Upper lobe of left lung (tissue), 6 donors: ENCODE measurements around the gene OR5C1. TPM values are rescaled to one million over a fixed set of nuclear protein-coding genes. Genes with fewer than 3 reads are reported as not detected.
A peak's percentile ranks its signal among the peaks of the same experiment; 100 is the strongest.

Experiments used
- ATAC-seq, 2 donors: fragments of 200-7000 bp; cut with Tn5 transposase; one replicate each; pipeline ENCODE4 v1.9.1; 2022; ENCODE audit warnings: mild to moderate bottlenecking in 2 of 2, moderate library complexity in 2 of 2; ENCODE audit not compliant: low FRiP score in 2 of 2
- DNase-seq, 2 donors: peaks; one replicate each; pipeline ENCODE4 v3.0.0-alpha.2; 2019 to 2020
- H3K27ac ChIP-seq, 4 donors: fragments of 200-600 bp; sonication (generic); one replicate each; pipeline ENCODE4 v1.5.1; 2016 to 2019
- H3K27me3 ChIP-seq, 4 donors: fragments of 200-600 bp; sonication (generic); one replicate each; pipeline ENCODE4 v1.5.1; 2017 to 2019
- H3K36me3 ChIP-seq, 4 donors: fragments of 200-600 bp; sonication (generic); one replicate each; pipeline ENCODE4 v1.5.1; 2016 to 2019
- H3K4me1 ChIP-seq, 4 donors: fragments of 200-600 bp; sonication (generic); one replicate each; pipeline ENCODE4 v1.5.1; 2018 to 2019
- H3K4me3 ChIP-seq, 4 donors: fragments of 200-600 bp; sonication (generic); one replicate each; pipeline ENCODE4 v1.5.1; 2017 to 2019; ENCODE audit warnings: mild to moderate bottlenecking in 2 of 4, moderate library complexity in 1 of 4
- H3K9me3 ChIP-seq, 4 donors: fragments of 200-600 bp; sonication (generic); one replicate each; pipeline ENCODE4 v1.5.1; 2018 to 2019
- EP300 ChIP-seq, 4 donors: sonication (generic); formaldehyde crosslinking; IDR thresholded peaks; one replicate each; pipeline ENCODE4 v1.5.1; 2017; ENCODE audit warnings: antibody characterized with exemption in 4 of 4, control low read depth in 2 of 4
- POLR2A ChIP-seq, 4 donors: fragments of 450-650 bp; IDR thresholded peaks; one replicate each; pipeline ENCODE4 v1.5.1; 2016 to 2017; ENCODE audit warnings: antibody characterized with exemption in 4 of 4, mild to moderate bottlenecking in 2 of 4
- POLR2AphosphoS5 ChIP-seq, 2 donors: sonication (generic); formaldehyde crosslinking; IDR thresholded peaks; one replicate each; pipeline ENCODE4 v1.5.1; 2017; ENCODE audit warnings: antibody characterized with exemption in 2 of 2
- whole genome bisulfite sequencing, 2 donors: methylation state at CpG; one replicate each; pipeline ENCODE4 v1.1.5; 2017 to 2018; 5-methylcytosine and 5-hydroxymethylcytosine counted together
- total RNA-seq, 6 donors: library from RNA; depleted of rRNA in 4 of 6; stranded (reverse); fragments of >200 nt in 4 of 6; gene quantifications; one replicate each; pipeline versions ENCODE4 v1.1.0 to v1.2.1, GENCODE V29; 2016 to 2021
- TF ChIP-seq, protein P1 (sequence below), 6 experiments: fragments of 450-650 bp in 4 of 6; fragments of 200-600 bp in 2 of 6; sonication (generic) in 2 of 6; IDR thresholded peaks; one replicate each; pipeline ENCODE4 v1.5.1; 2016 to 2019; ENCODE audit warnings: antibody characterized with exemption in 6 of 6
- donor health status: DM: no; HTN: no; CAD: no; lungs with moderate emphysema.
- donor health status: DM: no; HTN: yes; CAD: no; lungs with severe emphysema.

Gene OR5C1
- total RNA-seq, 6 donors from 2014 or later, result not detected

GRCh38 chr9:122786338-122786737 is 2.4 kb upstream of the OR5C1 start:
- Histone ChIP-seq H3K27me3 (no peaks in the 10 kb centered on the region), H3K4me3 (no peak overlapping the region), H3K36me3 (no peaks in the 10 kb centered on the region), H3K4me1 (no peaks in the 10 kb centered on the region), H3K9me3 (no peaks in the 10 kb centered on the region), H3K27ac (no peak overlapping the region)
- DNase-seq (no peak), ATAC-seq (no peak)
- WGBS, 2 donors, result 80 to 96% methylated on average over 2 to 4 of the region's 4 CpGs
- no peak for TF ChIP-seq POLR2A (IDR thresholded peaks at IDR 0.05)
- TF ChIP-seq, protein P1, sequence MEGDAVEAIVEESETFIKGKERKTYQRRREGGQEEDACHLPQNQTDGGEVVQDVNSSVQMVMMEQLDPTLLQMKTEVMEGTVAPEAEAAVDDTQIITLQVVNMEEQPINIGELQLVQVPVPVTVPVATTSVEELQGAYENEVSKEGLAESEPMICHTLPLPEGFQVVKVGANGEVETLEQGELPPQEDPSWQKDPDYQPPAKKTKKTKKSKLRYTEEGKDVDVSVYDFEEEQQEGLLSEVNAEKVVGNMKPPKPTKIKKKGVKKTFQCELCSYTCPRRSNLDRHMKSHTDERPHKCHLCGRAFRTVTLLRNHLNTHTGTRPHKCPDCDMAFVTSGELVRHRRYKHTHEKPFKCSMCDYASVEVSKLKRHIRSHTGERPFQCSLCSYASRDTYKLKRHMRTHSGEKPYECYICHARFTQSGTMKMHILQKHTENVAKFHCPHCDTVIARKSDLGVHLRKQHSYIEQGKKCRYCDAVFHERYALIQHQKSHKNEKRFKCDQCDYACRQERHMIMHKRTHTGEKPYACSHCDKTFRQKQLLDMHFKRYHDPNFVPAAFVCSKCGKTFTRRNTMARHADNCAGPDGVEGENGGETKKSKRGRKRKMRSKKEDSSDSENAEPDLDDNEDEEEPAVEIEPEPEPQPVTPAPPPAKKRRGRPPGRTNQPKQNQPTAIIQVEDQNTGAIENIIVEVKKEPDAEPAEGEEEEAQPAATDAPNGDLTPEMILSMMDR (IDR thresholded peaks at IDR 0.05), result no peak

DNA sequence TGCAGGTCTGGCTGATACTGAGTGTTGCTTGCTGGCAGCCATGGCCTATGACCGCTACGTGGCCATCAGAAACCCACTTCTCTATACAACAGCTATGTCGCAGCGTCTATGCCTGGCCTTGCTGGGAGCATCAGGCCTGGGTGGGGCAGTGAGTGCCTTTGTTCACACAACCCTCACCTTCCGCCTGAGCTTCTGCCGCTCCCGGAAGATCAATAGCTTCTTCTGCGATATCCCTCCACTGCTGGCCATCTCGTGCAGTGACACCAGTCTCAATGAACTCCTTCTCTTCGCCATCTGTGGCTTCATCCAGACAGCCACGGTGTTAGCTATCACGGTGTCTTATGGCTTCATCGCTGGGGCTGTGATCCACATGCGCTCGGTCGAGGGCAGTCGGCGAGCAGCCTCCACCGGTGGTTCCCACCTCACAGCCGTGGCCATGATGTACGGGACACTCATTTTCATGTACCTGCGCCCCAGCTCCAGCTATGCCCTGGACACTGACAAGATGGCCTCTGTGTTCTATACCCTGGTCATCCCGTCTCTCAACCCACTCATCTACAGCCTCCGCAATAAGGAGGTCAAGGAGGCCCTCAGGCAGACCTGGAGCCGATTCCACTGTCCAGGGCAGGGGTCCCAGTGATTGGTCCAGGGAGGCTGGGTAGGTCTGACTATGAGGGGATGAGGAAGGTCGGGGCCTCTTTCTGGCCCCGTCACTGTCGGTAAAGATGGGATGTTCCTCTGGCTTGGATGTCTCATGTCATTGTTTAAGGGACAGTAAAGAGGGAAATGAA is 718 bp downstream of the OR5C1 start:
- WGBS, 2 donors, result 95 to 96% methylated on average over 28 of the region's 28 CpGs
- Histone ChIP-seq H3K36me3 (no peaks in the 10 kb centered on the region), H3K4me1 (no peaks in the 10 kb centered on the region), H3K9me3 (no peaks in the 10 kb centered on the region), H3K27me3 (no peaks in the 10 kb centered on the region), H3K27ac (no peak overlapping the region), H3K4me3 (no peak overlapping the region)
- no peak for TF ChIP-seq POLR2AphosphoS5 (IDR thresholded peaks at IDR 0.05)
- TF ChIP-seq, protein P1 (IDR thresholded peaks at IDR 0.05), result no peak
- no peak for TF ChIP-seq EP300 (IDR thresholded peaks at IDR 0.05)
- no peak for TF ChIP-seq POLR2A (IDR thresholded peaks at IDR 0.05)
- no peak for ATAC-seq
- peak in 1 of 2 donors; percentile 71 for DNase-seq

DNA sequence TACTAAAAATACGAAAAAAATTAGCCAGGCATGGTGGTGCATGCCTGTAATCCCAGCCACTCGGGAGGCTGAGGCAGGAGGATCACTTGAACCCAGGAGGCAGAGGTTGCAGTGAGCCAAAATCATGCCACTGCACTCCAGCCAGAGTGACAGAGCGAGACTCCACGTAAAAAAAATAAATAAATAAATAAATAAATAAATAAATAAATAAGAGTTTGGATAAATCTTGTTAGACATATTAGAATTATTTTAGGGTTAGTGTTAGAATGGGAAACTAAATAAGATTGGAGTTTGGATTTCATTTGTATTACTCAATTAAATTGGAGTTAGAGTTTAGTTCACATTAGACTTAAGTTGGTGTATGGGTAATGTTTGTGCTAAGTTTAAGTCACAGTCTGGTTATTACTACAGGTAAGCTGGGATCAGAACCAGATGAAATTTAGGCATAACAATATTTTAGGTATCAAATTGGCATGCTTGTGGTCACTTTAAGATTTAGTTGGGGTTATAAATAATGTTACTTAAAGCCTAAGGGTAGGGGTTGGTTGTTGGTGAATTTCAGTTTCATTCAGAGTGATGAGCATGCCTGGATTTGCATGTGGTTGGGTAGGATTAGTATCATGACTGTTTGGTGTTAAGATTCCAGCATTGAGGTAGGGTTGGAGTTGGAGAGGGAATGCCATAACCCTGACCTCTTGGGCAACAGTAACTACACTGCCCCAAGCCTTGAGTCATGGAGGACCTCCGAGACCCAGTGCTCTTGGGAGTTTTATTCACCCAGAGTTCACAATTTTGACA is 3.3 kb downstream of the OR5C1 start:
- 86 to 94% methylated on average over 5 of the region's 5 CpGs for WGBS, 2 donors
- ATAC-seq (no peak), DNase-seq (no peak)
- H3K9me3 ChIP-seq, result no peaks in the 10 kb centered on the region
- no peaks in the 10 kb centered on the region for H3K36me3 ChIP-seq
- no peak for TF ChIP-seq POLR2AphosphoS5 (IDR thresholded peaks at IDR 0.05)
- TF ChIP-seq, protein P1 (IDR thresholded peaks at IDR 0.05), result no peak
- no peak for TF ChIP-seq EP300 (IDR thresholded peaks at IDR 0.05)
- no peak for TF ChIP-seq POLR2A (IDR thresholded peaks at IDR 0.05)
- H3K4me3 ChIP-seq, result no peak overlapping the region
- no peaks in the 10 kb centered on the region for H3K27me3 ChIP-seq
- H3K27ac ChIP-seq, result no peak overlapping the region
- no peaks in the 10 kb centered on the region for H3K4me1 ChIP-seq

- no peak for TF ChIP-seq POLR2A (IDR thresholded peaks at IDR 0.05)
- no peak for TF ChIP-seq POLR2AphosphoS5 (IDR thresholded peaks at IDR 0.05)
- TF ChIP-seq EP300 (IDR thresholded peaks at IDR 0.05), result no peak
- TF ChIP-seq, protein P1 (IDR thresholded peaks at IDR 0.05), result no peak
- ATAC-seq (peak in 1 of 2 donors; percentile 55), DNase-seq (no peak)
- Histone ChIP-seq H3K36me3 (no peaks in the 10 kb centered on the region), H3K27me3 (no peaks in the 10 kb centered on the region), H3K4me1 (no peaks in the 10 kb centered on the region), H3K4me3 (no peak overlapping the region), H3K27ac (no peak overlapping the region), H3K9me3 (no peaks in the 10 kb centered on the region)
- 81 to 95% methylated on average over 4 to 6 of the region's 6 CpGs for WGBS, 2 donors
These were observed 8.8 kb downstream of the OR5C1 start for GRCh38 chr9:122797316-122798063.
